GM18870 (cell line): ENCODE measurements around the gene IFI27L2.

ENCODE experiments used
- ATAC-seq: cut with Tn5 transposase; IDR thresholded peaks from one replicate; pipeline ENCODE4 v1.9.1; 2021; ENCODE audit warnings: moderate library complexity; ENCODE audit not compliant: unreplicated experiment

The IFI27L2 gene

GRCh38 chr14:94153750-94154342 lies 24.4 kb upstream of the IFI27L2 start:
- ATAC-seq: no peak

GRCh38 chr14:94152676-94153075 lies 23.3 kb upstream of the IFI27L2 start:
- ATAC-seq: no peak

- ATAC-seq: no peak
These were observed 16.6 kb upstream of the IFI27L2 start for GRCh38 chr14:94145902-94146527.

- no peak for ATAC-seq
These were observed 15.4 kb upstream of the IFI27L2 start for GRCh38 chr14:94144765-94145164.

GRCh38 chr14:94143711-94144110 lies 14.3 kb upstream of the IFI27L2 start:
- ATAC-seq: no peak

GRCh38 chr14:94143239-94143638 lies 13.8 kb upstream of the IFI27L2 start:
- ATAC-seq: no peak

GRCh38 chr14:94142836-94143235 lies 13.4 kb upstream of the IFI27L2 start:
- ATAC-seq: no peak

- ATAC-seq: no peak
These were observed 12.8 kb upstream of the IFI27L2 start for GRCh38 chr14:94142247-94142646.

GRCh38 chr14:94139421-94139820 lies 10.0 kb upstream of the IFI27L2 start:
- no peak for ATAC-seq

- ATAC-seq: no peak
These were observed 9.6 kb upstream of the IFI27L2 start for GRCh38 chr14:94139006-94139405.

GRCh38 chr14:94138251-94138650 lies 8.8 kb upstream of the IFI27L2 start:
- no peak for ATAC-seq

- peak; percentile 50 for ATAC-seq
These were observed 7.3 kb upstream of the IFI27L2 start for GRCh38 chr14:94136575-94137331.

- no peak for ATAC-seq
These were observed 6.1 kb upstream of the IFI27L2 start for GRCh38 chr14:94135476-94135875.

- ATAC-seq: no peak
These were observed 3.0 kb upstream of the IFI27L2 start for GRCh38 chr14:94132285-94132887.

GRCh38 chr14:94129758-94130414 lies 482 bp upstream of the IFI27L2 start:
- no peak for ATAC-seq

GRCh38 chr14:94128216-94128839 lies 1.1 kb downstream of the IFI27L2 start:
- no peak for ATAC-seq

- no peak for ATAC-seq
These were observed 2.1 kb downstream of the IFI27L2 start for GRCh38 chr14:94127330-94127729.

GRCh38 chr14:94126800-94127199 lies 2.6 kb downstream of the IFI27L2 start:
- no peak for ATAC-seq

GRCh38 chr14:94126419-94126677 lies 3.1 kb downstream of the IFI27L2 start:
- ATAC-seq: no peak

- no peak for ATAC-seq
These were observed 3.6 kb downstream of the IFI27L2 start for GRCh38 chr14:94125659-94126418.
